Mucosa of rectum (tissue), 2 donors: ENCODE results near the gene CHAMP1.
A peak's percentile ranks its signal among the peaks of the same experiment; 100 is the strongest.

Experiments used
- H3K27ac ChIP-seq, 2 donors: one replicate each; pipeline ENCODE4 v1.7.0; 2013; ENCODE audit warnings: inconsistent platforms in 2 of 2, low read depth in 2 of 2, low read length in 2 of 2
- H3K27me3 ChIP-seq, 2 donors: one replicate each; pipeline ENCODE4 v1.7.0; 2013; ENCODE audit warnings: low read length in 2 of 2; ENCODE audit not compliant: control insufficient read depth in 2 of 2, insufficient read depth in 2 of 2
- H3K36me3 ChIP-seq, 2 donors: one replicate each; pipeline ENCODE4 v1.7.0; 2013; ENCODE audit warnings: low read length in 2 of 2; ENCODE audit not compliant: control insufficient read depth in 2 of 2, insufficient read depth in 2 of 2
- H3K4me1 ChIP-seq, 2 donors: one replicate each; pipeline ENCODE4 v1.7.0; 2013; ENCODE audit warnings: low read length in 2 of 2, mild to moderate bottlenecking in 1 of 2; ENCODE audit not compliant: control insufficient read depth in 2 of 2, insufficient read depth in 2 of 2
- H3K4me3 ChIP-seq, 2 donors: one replicate each; pipeline ENCODE4 v1.7.0; 2013; ENCODE audit warnings: low read length in 2 of 2
- H3K9ac ChIP-seq, 2 donors: one replicate each; pipeline ENCODE4 v1.7.0; 2013; ENCODE audit warnings: low read length in 2 of 2, low read depth in 1 of 2, mild to moderate bottlenecking in 1 of 2
- H3K9me3 ChIP-seq, 2 donors: one replicate each; pipeline ENCODE4 v1.7.0; 2013; ENCODE audit warnings: low read length in 2 of 2; ENCODE audit not compliant: control insufficient read depth in 2 of 2
- donor health status: healthy.
- donor health status: Normal muscosa, but diverticular disease.

Gene CHAMP1

GRCh38 chr13:114299604-114300305, 14.5 kb upstream of the CHAMP1 start:
- Histone ChIP-seq H3K4me1 (no peaks in the 10 kb centered on the region), H3K27me3 (no peaks in the 10 kb centered on the region), H3K9me3 (no peaks in the 10 kb centered on the region), H3K9ac (no peak overlapping the region), H3K36me3 (peaks cover 39 to 59% of the 10 kb centered on the region in 2 donors), H3K4me3 (no peak overlapping the region), H3K27ac (no peak overlapping the region)

DNA sequence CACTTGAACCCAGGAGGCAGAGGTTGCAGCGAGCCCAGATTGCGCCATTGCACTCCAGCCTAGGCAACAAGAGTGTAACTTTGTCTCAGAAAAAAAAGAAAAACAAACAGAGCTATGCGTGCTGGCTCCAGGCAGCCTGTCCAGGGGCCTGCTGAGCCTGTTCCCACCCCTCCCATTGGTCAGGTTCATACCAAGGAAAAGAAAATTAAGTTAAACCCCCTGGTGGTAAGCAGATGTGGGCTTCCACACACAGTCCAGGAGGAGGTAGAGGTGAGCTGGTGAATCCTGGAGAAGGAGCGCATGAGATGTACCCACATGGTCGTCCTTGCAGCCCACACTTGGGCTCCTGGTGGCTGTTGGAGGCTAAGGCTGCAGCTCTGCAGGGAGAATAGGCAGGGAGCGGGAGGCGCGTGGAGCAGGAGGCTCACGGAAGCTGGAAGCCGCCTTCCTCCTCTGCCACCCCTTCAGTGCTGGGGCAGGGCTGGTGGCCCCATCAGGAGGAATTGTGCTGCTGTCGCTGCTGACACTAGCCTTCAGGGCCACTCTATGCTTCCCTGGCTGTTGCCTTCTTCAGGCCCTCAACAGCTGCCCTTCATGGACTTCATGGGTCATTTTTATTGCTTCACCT, 10.5 kb upstream of the CHAMP1 start:
- H3K9ac ChIP-seq = no peak overlapping the region
- no peaks in the 10 kb centered on the region for H3K27me3 ChIP-seq
- H3K4me1 ChIP-seq = no peaks in the 10 kb centered on the region
- H3K27ac ChIP-seq = no peak overlapping the region
- no peak overlapping the region for H3K4me3 ChIP-seq
- no peaks in the 10 kb centered on the region for H3K9me3 ChIP-seq
- peaks cover 28 to 48% of the 10 kb centered on the region in 2 donors for H3K36me3 ChIP-seq

DNA sequence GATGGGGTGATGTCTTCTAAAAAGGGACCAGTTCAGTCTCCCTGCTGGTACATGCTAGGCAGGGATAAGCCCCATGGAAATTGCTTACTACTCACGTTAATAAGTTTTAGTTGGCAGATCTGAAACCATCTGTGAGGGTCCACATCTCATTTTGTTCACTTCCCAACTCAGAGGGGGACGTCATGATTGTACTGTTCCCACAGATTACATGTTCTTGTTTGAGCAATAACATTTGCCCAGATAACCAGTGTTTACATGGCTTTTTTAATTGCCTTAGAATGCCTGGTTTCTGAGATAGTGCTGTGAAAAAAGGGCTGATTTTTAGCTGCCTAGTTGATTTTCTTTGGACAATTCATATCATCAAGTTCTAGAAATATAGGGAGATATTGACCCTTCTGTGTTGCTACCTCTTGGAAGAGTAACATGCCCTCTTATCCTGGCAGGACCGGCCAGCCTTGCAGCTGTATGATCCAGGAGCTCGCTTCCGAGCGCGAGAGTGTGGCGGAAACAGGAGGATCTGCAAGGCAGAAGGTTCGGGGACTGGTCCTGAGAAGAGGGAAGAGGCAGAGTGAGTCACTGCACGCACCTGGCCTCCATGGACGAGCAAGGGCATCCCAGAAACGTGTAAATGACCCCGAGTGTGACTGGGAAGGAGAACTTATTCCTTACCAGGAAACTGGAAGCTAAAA, 9.8 kb upstream of the CHAMP1 start:
- Histone ChIP-seq H3K27me3 (no peaks in the 10 kb centered on the region), H3K36me3 (peaks cover 21 to 42% of the 10 kb centered on the region in 2 donors), H3K4me1 (no peaks in the 10 kb centered on the region), H3K9ac (no peak overlapping the region), H3K27ac (no peak overlapping the region), H3K4me3 (no peak overlapping the region), H3K9me3 (no peaks in the 10 kb centered on the region)

- Histone ChIP-seq H3K4me1 (peaks cover 0 to 9% of the 10 kb centered on the region in 2 donors), H3K27me3 (no peaks in the 10 kb centered on the region), H3K36me3 (peaks cover 6 to 12% of the 10 kb centered on the region in 2 donors), H3K4me3 (no peak overlapping the region), H3K27ac (no peak overlapping the region), H3K9ac (no peak overlapping the region), H3K9me3 (no peaks in the 10 kb centered on the region)
Observed at GRCh38 chr13:114309086-114309485, 5.2 kb upstream of the CHAMP1 start.

- no peak overlapping the region for H3K27ac ChIP-seq
- H3K4me1 ChIP-seq = peaks cover under 1 to 10% of the 10 kb centered on the region in 2 donors
- H3K36me3 ChIP-seq = peaks cover 0 to 6% of the 10 kb centered on the region in 2 donors
- no peaks in the 10 kb centered on the region for H3K9me3 ChIP-seq
- no peaks in the 10 kb centered on the region for H3K27me3 ChIP-seq
- no peak overlapping the region for H3K9ac ChIP-seq
- H3K4me3 ChIP-seq = no peak overlapping the region
Observed at GRCh38 chr13:114309806-114310410, 4.4 kb upstream of the CHAMP1 start.

GRCh38 chr13:114310956-114311355, 3.3 kb upstream of the CHAMP1 start:
- Histone ChIP-seq H3K27ac (no peak overlapping the region), H3K27me3 (no peaks in the 10 kb centered on the region), H3K9me3 (no peaks in the 10 kb centered on the region), H3K4me3 (no peak overlapping the region), H3K36me3 (peaks cover 0 to 6% of the 10 kb centered on the region in 2 donors), H3K4me1 (peaks cover 9 to 14% of the 10 kb centered on the region in 2 donors), H3K9ac (no peak overlapping the region)

- peaks cover 0 to 6% of the 10 kb centered on the region in 2 donors for H3K36me3 ChIP-seq
- no peaks in the 10 kb centered on the region for H3K27me3 ChIP-seq
- H3K4me1 ChIP-seq = peaks cover 9 to 14% of the 10 kb centered on the region in 2 donors
- H3K4me3 ChIP-seq = no peak overlapping the region
- H3K9me3 ChIP-seq = no peaks in the 10 kb centered on the region
- H3K27ac ChIP-seq = no peak overlapping the region
- no peak overlapping the region for H3K9ac ChIP-seq
Observed at GRCh38 chr13:114311387-114311786, 2.9 kb upstream of the CHAMP1 start.

DNA sequence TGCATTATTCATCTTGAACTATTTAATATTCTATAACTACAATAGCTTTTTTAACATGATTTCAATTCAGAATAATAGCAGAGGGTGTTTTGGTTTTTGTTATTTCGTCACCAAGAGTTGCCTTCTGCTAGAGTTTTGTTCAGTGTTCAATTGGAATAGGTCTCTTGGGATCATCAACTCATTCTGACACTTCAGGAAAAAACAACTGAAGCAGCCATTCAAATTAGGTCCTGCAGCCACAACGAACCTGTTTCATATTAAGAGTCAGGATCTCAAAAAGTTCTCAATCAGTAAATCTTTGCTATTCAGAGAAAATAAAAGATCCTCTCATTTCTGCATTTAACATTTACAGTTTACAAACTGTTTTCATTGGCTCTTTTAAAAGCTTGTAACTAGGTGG, 2.4 kb upstream of the CHAMP1 start:
- H3K36me3 ChIP-seq = peaks cover 0 to 1% of the 10 kb centered on the region in 2 donors
- no peak overlapping the region for H3K9ac ChIP-seq
- no peaks in the 10 kb centered on the region for H3K27me3 ChIP-seq
- H3K9me3 ChIP-seq = no peaks in the 10 kb centered on the region
- H3K27ac ChIP-seq = no peak overlapping the region
- peaks cover 9 to 14% of the 10 kb centered on the region in 2 donors for H3K4me1 ChIP-seq
- no peak overlapping the region for H3K4me3 ChIP-seq

DNA sequence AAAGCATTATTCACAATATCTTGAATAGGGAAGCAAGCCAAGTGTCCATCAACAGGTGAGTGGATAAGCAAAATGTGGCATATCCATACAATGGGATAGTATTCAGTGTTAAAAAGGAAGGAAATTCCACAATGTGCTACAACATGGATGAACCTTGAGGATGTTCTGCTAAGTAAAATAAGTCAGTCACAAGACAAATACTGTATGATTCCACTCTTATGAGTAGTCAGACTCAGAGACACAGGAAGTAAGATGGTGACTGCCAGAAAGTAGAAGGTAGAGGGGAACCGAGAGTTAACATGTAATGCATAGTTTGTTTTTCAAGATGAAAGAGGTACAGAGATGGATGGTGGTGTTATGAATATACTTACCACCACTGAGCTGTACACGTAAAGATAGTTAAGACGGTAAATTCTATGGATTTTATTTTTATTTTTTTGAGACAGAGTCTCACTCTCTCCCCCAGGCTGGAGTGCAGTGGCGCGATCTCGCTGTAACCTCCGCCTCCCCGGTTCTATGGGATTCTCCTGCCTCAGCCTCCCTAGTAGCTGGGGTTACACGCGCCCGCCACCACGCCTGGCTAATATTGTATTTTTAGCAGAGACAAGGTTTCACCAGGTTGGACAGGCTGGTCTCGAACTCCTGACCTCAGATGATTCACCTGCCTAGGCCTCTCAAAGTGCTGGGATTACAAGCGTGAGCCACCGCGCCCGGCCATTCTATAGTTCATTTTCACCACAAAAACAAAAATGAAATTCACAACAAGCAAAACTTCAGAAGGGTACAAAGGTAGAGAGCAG, 1.0 kb upstream of the CHAMP1 start:
- Histone ChIP-seq H3K9me3 (no peaks in the 10 kb centered on the region), H3K4me1 (peaks cover 14% of the 10 kb centered on the region in 2 donors), H3K9ac (peak overlapping the region; percentile 72 to 80), H3K27ac (peak overlapping the region; percentile 91), H3K36me3 (no peaks in the 10 kb centered on the region), H3K27me3 (no peaks in the 10 kb centered on the region), H3K4me3 (peak overlapping the region; percentile 87 to 88)
